CD4-positive, alpha-beta T cell treated with Interleukin-15 for 1 hour (primary cell): ENCODE measurements around the gene ST8SIA5.

Experiments
- DNase-seq: peaks from one replicate; pipeline ENCODE4 v3.0.0-alpha.2; 2020

The ST8SIA5 gene

GRCh38 chr18:46738491-46738890 is 18.4 kb downstream of the ST8SIA5 start:
- no peak for DNase-seq

DNA sequence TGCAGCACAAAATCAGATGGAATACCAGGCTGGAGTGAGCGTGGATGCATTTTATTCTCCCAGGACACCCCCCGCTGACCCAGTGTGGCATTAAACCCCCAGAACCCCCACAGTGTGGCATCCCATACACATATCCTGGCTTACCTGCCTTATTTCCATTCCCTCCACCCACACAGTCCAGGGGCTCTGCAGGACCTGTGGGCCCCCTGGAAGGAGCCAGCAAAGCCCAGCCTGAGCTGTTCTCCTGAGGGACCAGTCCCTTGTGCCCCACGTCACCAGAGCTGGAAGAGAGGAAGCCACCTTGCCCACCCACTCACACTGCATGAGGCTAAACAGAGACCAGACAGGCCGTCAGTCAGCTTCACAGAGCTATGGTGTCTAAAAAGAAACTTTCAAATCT is 20.1 kb downstream of the ST8SIA5 start:
- DNase-seq: no peak

DNA sequence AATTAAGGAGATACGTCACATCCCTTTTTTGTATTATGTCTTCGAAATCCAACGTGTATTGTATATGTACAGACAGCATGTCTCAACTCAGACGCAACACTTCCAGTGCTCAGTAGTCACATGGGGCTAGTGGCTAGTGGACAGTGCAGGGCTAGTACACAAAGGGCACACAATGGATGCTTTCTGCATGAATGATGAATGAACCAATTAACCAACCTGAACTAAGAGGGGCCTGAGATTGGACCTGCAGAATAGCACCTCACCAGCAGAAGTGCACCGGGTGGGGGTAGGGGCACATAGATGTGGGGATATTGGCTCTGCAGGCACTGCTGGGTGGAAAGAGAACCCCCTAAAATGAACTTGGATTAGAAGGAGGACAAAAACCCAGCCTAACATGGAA is 20.7 kb downstream of the ST8SIA5 start:
- DNase-seq: no peak

DNA sequence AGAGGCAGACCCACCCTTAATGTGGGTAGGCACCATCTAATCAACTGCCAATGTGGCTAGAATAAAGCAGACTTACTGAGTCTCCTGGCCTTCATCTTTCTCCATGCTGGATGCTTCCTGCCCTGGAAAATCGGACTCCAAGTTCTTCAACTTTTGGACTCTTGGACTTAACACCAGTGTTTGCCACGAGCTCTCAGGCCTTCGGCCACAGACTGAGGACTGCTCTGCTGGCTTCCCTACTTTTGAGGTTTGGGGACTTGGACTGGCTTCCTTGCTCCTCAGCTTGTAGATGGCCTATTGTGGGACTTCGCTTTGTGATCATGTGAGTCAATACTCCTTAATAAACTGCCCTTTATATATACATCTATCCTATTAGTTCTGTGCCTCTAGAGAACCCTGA is 21.9 kb downstream of the ST8SIA5 start:
- DNase-seq: no peak

DNA sequence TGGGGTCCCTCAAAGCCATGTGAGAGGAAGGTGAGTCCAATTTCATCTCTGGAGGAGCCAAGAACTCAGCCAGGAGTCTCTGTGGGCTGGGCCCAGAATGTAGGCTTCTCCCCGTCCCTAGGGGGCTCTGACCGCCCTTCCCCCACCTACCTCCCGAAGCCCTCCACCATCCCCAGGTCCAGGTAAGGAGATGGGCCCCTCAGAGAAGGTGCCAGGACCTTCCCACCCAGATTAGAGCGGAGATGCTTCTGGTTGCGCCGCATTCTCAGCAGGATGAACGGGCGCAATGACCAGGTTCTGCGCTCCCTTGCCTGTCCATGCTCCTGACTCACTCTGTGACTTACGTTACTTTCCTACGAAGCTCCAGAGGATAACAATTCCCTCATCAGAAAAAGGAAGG is 23.0 kb downstream of the ST8SIA5 start:
- no peak for DNase-seq

- no peak for DNase-seq
Measured at GRCh38 chr18:46732801-46733200, 24.1 kb downstream of the ST8SIA5 start.

GRCh38 chr18:46732201-46732600 is 24.7 kb downstream of the ST8SIA5 start:
- no peak for DNase-seq

DNA sequence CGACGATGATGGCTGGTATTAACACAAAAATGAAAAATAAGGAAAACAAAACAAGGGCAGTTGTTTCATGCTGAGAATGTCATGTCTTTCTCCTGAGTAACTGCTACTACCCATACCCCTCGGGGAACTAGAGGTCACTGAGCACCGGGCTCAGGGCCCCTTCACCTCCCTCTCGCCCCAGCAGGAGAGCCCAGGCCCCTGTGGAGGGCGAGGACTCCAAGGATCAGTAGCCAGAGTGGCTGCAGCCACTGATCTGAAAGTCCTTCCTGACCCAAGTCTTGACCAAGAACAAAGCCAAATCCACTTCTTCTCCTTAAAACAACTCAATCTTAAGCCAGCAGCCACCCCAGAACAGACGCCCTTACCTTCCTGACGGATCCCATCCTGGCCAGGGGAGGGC is 25.5 kb downstream of the ST8SIA5 start:
- no peak for DNase-seq

DNA sequence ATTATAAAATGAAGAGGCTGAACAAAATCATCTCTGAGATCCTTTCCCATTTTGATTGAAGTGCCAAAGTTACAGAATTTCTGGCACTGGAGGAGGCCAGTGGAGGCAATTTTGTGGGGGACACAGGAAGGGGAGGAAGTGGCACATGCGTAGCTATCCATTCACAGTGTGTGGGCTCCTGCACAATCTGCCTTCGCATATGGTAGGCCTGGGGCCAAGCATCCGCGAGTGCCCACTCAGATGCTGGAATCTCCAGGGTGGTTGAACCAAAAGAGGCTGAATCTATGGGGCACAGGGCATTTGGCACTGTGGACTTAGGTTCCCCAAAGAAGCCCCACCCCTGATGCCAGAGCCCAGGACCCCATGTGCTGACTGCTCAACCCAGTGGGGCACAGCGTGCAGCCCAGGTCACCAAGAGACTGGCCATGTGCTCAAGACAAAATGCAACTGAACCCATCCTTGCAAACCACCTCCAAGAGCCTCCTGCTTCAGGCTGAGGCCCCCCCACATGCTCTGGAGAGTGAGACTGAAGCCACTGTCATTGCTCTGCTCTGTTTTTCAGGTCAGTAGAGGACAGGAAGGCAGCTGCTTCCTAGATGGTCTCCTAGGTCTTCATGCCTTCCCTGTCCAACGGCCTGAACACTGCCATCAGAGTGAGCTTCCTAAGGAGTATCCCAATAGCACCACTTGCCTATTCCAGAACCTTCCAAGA is 28.5 kb downstream of the ST8SIA5 start:
- no peak for DNase-seq

DNA sequence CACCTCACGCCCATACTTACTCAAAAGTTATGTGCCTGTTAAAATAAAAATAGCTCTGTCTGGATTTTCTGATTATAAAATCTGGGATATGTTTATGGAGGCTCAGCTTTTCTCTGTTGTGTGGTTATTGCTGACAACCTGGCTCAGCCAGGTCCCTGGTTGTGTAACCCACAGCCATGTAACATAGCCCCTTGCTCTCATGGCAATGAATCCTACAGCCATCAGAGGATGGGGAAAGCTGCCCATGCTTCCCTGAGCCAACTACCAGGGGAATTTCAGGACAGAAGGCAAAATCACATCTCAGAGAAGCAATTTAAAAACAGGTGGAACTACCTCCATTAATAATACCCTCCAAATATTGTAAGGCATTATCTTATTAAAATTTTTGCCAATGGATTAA is 29.7 kb downstream of the ST8SIA5 start:
- DNase-seq: no peak

GRCh38 chr18:46725310-46725709 is 31.5 kb downstream of the ST8SIA5 start:
- DNase-seq: no peak

- DNase-seq: no peak
Measured at GRCh38 chr18:46723856-46724415, 32.9 kb downstream of the ST8SIA5 start.

DNA sequence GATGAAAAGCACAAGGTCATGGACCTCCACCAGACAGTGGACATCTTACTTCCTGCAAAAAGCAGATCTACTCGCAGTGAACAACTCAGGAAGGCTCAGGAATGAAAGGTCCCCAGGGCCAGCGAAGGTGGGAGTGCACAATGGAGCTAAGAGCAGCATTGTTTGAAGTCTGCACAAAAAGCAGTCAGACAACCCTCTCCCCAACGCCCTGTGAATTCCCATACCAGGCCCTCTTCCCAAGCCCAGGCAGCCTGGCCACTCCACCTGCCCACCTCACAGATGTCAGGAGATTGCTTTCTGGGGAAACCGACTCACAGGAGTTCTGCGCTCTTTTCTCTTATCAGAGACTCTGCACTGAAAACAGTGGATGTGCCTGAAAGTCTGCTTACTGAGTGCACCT is 34.8 kb downstream of the ST8SIA5 start:
- DNase-seq: no peak

DNA sequence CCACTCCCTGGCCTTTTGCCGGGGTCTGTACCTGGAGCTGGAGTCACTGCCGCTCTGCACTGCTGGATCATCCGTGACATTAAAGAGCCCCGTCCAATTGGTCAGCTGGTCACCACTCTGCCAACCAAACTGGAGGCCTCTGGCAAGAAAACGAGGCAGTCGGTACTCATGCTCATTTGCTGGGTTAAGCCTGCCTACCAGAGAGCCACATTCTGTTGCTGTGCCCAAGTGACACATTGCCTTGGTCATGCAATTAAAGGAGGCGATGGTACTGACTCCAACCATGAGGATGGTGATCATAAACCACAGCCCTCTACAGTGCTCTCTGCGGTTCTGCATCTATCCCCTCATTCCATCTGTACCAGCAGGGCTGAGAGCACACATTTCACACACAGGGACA is 35.5 kb downstream of the ST8SIA5 start:
- DNase-seq: no peak

DNA sequence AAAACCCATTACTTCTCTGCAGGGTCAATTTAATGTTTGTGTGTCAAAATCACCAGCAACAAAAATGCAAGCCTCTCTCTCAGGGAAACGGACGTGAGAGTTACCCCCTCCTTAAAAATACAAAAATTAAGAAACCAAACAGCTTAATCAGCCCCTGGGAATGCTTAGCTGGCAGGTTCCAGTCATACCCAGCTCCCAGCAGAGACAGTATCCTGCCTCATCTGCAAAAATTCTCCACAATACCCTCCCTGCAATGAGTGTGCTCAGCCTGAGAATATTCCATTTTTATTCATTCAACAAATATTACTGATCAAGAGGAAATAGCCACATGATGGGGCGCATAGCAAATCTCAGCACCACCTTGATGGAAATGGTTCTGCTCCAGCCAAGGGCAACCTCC is 36.3 kb downstream of the ST8SIA5 start:
- no peak for DNase-seq

- DNase-seq: no peak
Measured at GRCh38 chr18:46720092-46720491, 36.8 kb downstream of the ST8SIA5 start.

DNA sequence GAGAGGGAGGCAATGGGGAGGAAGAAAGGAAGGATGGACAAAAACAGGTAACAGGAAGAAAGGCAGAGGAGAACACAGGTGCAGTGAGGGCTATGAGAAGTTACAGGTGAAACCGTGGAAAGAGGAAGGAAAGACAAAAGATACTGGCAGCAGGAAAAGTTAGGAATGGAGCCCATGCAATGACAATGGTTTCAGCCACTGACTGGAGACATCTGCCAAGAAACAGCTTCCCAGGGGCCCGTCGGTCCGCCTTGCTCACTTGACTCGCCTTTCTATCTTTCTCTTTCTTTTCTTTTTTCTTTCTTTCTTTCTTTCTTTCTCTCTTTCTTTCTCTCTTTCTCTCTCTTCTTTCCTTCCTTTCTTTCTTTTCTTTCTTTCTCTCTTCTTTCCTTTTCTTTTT is 37.5 kb downstream of the ST8SIA5 start:
- no peak for DNase-seq

GRCh38 chr18:46718501-46719341 is 38.1 kb downstream of the ST8SIA5 start:
- DNase-seq: no peak

- no peak for DNase-seq
Measured at GRCh38 chr18:46716827-46717226, 40.0 kb downstream of the ST8SIA5 start.

DNA sequence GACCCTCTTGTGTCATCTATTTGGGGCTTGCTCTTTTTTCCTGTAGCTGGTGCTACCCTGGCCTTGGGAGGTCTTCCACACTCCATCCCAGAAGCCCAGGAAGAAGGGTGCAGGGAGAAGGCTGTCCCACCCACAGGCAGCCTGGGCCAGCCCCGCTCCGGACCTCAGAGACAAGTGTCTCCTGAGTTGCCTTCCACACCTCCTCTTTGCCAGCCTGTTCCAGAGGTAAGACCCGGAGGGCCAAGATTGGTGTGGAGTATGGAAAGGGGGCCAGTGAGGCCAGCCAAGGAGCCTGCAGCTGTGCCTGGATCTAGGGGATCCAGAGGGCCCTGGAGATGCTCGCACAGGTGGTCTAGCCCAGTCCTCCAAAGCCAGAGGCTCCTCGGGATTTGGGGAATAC is 40.5 kb downstream of the ST8SIA5 start:
- DNase-seq: no peak

DNA sequence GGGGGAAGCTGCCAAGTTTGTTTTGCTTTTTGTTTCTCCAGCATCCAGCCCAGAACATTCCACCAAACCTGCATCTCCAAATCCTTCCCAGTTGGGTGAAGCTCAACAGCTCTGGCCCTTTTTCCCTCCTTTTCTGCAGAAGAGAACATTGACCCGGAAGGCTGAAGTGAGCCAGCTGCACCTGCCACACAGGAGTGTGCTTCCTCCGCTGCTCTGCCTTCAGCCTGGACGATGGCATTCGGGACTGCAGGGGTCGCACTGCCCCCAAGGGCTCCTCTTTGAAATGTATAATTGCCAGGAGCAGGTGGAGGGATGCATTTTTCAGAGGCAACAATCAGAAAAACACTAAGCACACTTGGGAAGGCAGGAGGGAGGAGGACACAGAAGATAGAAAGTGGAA is 41.8 kb downstream of the ST8SIA5 start:
- no peak for DNase-seq

DNA sequence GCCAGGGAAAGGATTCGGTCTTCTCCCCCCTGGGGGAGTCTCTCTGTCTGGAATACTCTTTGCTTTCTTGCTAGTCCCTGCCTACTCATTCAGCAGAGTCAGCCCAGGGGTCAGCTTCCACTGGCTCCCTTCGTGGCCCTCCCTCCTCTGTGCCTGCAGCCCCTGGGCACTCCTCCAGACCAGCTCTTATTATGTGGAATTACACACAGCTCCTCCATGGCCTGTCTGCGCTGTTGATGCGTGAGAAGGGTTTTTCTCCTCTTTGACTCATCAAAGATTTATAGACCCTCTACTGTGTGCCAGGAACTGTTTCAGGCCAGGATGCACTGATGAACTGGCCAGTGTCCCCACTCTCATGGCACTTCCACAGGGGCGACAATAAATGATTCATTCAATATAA is 44.4 kb downstream of the ST8SIA5 start:
- DNase-seq: no peak

DNA sequence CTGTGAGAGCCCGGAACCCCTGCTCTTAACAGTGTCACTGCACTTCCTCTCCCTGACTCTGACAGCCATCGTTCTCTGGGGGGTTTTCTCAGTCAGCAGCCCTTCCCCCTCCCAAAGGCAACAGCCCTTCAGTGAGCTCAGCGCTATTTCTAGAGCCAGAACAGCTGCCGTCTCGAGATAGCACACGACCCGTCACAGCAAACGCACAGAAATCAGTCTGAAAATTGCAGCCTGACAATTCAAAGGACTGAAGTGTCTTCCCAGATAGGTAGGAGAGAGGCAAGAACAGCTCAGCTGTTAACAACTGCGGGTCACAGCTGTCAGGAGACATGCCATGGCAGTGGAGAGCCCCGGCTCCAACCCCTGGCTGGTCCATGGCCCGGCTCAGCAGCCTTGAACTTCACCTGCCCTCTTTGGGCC is 45.4 kb downstream of the ST8SIA5 start:
- DNase-seq: no peak

GRCh38 chr18:46706968-46707367 is 49.9 kb downstream of the ST8SIA5 start:
- no peak for DNase-seq
